HG02885 (cell line): Measurements from ENCODE around the gene ISG15.

ENCODE experiments used
- ATAC-seq: cut with Tn5 transposase; IDR thresholded peaks from one replicate; pipeline ENCODE4 v1.9.1; 2021; ENCODE audit warnings: mild to moderate bottlenecking; ENCODE audit not compliant: unreplicated experiment, poor library complexity

ISG15 gene

GRCh38 chr1:1013105-1013921, at the start of gene ISG15:
Gene ISG15, plus strand, starts transcription at chr1:1013497. Its CDS starts 77 bp downstream, at chr1:1013574.
- peak; percentile 85 for ATAC-seq

GRCh38 chr1:963746-964525, 49.4 kb upstream of the ISG15 start:
- no peak for ATAC-seq

- ATAC-seq: no peak
These were observed 48.4 kb upstream of the ISG15 start for GRCh38 chr1:964691-965525.

DNA sequence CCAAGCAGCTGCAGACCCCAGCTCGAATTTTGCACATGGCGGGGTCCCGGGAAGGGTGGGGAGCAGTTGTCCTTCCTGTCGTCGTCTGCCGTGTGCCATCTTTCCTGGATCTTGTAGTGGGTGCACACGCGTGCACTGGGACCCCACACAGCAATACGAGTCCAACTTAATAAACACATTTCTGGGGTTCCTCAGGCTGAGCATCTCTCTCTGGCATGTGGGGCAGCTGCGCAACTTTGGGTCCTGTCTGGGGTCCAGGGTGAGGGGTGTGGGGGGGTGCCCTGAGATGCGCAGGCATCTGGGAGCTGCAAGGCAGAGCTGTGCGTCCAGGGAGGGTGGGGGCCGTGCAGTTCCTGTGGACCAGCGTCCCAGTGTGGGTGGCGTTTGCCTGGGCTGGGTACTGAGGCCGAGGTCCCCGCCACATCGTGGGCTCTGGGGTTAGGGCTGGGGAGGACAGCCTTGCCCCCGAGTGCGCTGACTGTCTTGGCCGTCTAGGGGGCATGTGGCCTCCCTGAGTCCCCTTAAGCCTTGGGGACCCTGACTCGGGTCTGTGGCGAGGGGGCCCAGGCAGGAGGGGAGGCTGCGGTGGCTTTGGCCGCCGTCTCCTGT, 47.7 kb upstream of the ISG15 start:
- no peak for ATAC-seq

DNA sequence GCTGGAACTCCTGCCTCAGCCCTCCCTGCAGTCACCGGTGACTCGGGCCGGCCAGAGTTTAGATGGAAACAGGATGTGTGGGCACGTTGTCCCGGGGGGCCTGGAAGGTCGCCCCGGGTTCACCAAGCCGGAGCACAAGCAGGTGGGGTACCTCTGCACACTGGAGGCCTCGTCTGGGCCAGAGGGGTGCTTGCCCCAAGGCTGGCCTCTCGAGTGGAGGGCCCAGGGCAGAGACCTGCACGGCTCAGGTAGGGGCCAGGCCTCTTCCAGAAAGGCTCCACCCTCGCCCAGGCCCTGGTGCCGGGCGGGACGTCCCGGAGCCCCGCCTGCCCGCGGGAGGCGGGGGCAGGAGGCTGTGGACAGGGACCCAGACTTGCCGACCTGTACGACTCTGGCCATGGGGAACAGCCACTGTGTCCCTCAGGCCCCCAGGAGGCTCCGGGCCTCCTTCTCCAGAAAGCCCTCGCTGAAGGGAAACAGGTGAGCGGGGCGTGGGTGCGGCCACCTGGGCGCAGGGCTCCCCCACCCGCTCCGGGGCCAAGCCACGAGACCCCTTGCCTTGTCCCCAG, 47.1 kb upstream of the ISG15 start, which contains the start of gene PLEKHN1:
Gene PLEKHN1, plus strand, starts transcription at position 348 of the 569 bp plus-strand sequence. Its CDS starts 50 bp downstream, at position 398.
- ATAC-seq: peak; percentile 5

DNA sequence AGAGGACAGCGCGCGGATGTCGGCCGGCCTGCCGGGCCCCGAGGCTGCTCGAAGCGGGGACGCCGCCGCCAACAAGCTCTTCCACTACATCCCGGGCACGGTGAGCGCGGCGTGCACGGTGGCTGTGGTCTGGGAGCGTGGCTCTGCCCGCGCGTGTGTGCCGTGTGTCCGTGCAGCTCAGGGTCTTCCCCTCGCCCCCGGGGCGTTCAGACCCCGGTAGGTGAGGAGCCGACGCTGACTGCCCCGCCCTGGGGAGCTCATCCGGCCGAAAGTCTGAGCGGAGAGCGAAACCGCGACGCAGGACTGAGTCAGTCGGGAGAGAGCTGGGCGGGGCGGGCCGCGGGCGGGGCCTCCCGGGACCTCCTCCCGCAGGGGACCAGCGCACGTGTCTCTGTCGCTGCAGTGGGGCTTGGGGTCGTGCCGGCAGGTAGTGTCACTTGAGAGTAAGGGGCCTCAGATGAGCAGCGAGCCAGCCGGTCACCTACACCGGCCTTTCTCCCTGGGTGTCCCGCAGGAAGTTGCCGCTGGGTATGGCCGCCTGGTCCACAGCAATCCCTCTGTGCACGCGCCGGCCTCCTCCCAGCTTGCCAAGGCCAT, 46.5 kb upstream of the ISG15 start:
- peak; percentile 69 for ATAC-seq

GRCh38 chr1:967466-968343, 45.6 kb upstream of the ISG15 start:
- no peak for ATAC-seq

- no peak for ATAC-seq
These were observed 43.9 kb upstream of the ISG15 start for GRCh38 chr1:969260-969855.

GRCh38 chr1:970242-970972, 42.9 kb upstream of the ISG15 start:
- ATAC-seq: no peak

- no peak for ATAC-seq
These were observed 42.1 kb upstream of the ISG15 start for GRCh38 chr1:970973-971730.

GRCh38 chr1:971751-972506, 41.4 kb upstream of the ISG15 start:
- ATAC-seq: no peak

GRCh38 chr1:972726-973458, 40.4 kb upstream of the ISG15 start:
- no peak for ATAC-seq

- no peak for ATAC-seq
These were observed 39.6 kb upstream of the ISG15 start for GRCh38 chr1:973459-974292.

GRCh38 chr1:974293-974640, 39.0 kb upstream of the ISG15 start:
- ATAC-seq: no peak
